NCI-H2171 treated with DMSO at 0.1 percent for 48 hours (cell line): ENCODE data around the gene STPG2.

Experiments
- DNase-seq: peaks from one replicate; lab custom pipeline; 2025; lab: John Stamatoyannopoulos, UW

STPG2 gene

GRCh38 chr4:98093662-98094061, 49.6 kb downstream of the STPG2 start:
- no peak for DNase-seq

GRCh38 chr4:98092833-98093439, 50.3 kb downstream of the STPG2 start:
- DNase-seq: peak; percentile 3

DNA sequence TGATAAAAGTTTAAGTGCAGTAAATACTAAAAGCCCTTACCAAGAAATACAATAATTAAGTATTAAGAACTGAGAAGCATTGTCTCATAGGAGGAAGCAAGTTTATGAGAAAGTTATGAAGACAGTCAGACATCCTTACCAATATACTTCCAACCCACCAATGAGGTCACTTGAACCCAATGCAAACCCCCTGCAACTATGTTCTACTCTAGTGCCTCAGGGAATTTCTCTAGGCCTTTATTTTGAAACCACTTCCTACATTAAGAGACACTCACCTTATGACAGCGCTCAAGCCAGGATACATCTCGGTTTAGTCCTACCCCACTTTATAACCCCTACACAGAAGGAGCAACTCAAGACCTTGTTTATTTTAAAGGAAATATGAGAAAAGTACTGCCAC, 61.3 kb downstream of the STPG2 start:
- DNase-seq: no peak

DNA sequence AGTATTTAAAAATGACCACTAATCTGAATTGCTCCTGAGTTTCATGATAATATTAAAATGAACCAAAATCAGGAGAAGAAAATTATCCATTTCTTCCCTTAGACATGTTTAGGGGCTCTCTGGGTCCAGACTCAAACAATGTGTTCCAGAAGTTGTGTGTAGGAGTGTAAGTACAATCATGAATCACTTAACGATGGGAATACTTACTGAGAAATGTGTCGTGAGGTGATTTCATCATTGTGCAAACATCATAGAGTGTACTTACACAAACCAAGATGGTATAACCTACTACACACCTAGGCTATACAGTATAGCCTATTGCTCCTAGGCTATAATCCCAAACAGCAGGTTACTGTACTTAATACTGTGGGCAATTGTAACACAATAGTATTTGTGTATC, 74.8 kb downstream of the STPG2 start:
- no peak for DNase-seq

GRCh38 chr4:98055800-98056501, 87.3 kb downstream of the STPG2 start:
- no peak for DNase-seq

DNA sequence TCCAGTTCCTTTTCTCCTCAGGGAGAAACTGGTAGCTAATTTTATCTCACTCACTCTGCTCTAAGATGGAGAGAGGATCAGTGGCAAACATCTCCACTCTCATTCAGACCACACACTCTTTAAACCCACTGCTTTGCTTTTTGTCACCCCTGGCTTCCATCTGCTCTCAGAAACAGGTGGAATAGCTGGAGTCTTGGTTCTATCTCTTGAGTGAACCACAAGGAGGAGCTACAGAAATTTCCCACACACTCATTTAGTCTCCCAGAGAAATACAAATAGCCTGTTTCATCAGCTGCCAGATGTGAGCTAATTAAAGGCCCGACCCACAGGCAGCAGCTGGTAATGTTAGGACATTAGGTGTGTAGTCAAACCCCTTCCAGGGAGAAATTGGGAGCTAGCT, 96.6 kb downstream of the STPG2 start:
- peak; percentile 0 for DNase-seq

GRCh38 chr4:98030059-98030458, 113.2 kb downstream of the STPG2 start:
- no peak for DNase-seq

DNA sequence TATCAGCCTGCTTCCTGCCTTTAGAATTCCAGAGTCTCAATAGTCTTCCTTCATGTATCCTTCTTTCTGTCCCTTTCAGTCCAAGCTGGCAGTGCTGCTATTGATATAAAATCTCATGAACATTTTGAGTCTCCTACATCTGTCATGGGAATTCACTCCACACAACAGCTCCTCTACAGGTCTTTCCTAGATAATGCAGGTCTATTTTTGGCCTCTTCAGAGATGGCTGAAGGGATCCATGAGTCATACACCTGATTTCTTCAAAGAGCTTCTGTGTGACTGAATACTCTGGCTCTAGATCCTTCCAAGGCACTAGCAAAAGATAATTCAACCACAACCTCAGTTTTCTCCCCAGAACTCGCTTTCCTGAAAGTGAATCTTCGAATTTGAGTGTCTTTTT, 115.4 kb downstream of the STPG2 start:
- peak; percentile 23 for DNase-seq

GRCh38 chr4:98026362-98026761, 116.9 kb downstream of the STPG2 start:
- no peak for DNase-seq

DNA sequence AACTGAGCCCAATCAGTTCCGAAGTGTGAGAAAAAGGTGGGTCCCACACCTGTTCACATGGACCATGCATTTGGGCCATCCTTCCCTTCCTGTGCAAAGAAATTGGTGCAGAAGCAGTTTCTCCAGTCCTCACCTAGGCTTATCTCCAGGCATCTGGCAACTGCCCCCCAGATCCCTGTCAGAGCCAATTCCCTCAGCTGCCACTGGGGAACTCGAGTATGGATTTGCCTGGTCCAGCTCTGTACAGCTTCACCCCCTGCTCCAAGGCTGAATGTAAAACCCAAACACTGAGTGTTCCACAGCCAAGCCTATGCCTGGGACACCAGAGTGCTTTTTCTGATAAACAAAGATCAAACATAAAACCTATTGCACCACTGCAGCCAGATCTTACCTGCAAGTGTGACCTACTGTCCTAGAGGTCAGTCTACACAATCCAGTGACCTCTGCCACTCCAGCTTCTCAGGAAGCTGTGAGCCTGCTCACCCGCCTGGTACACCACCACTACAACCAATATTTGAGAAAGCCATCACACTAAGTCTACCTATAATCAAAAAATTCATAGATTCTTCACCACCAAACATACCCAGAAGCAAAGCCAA, 136.4 kb downstream of the STPG2 start:
- no peak for DNase-seq

GRCh38 chr4:98006060-98006459, 137.2 kb downstream of the STPG2 start:
- no peak for DNase-seq

- no peak for DNase-seq
Observed at GRCh38 chr4:98000940-98001339, 142.3 kb downstream of the STPG2 start.

- no peak for DNase-seq
Observed at GRCh38 chr4:97998203-97998602, 145.1 kb downstream of the STPG2 start.

- DNase-seq: no peak
Observed at GRCh38 chr4:97994765-97995465, 148.4 kb downstream of the STPG2 start.

DNA sequence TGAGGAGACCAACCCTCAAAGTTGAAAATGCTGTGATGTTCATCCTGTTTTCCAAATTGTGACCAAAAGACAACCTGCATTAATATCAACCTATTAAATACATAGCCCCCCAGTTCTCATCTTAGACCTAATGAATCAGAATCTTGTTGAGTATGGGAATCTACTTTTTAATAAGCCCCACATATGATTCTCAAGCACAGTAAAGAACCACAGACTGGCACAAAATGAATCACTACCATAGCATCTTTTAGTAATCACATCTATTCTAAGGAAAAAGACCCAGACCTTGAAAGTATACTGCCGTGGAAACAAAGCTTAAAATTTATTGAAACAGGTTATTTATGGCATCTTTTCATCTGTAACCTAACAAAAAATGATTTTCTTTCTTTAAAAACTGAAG, 152.9 kb downstream of the STPG2 start:
- DNase-seq: no peak

- peak; percentile 45 for DNase-seq
Observed at GRCh38 chr4:97987019-97987648, 156.1 kb downstream of the STPG2 start.

- DNase-seq: no peak
Observed at GRCh38 chr4:97984545-97985131, 158.6 kb downstream of the STPG2 start.

GRCh38 chr4:97978791-97979488, 164.3 kb downstream of the STPG2 start:
- no peak for DNase-seq

GRCh38 chr4:97953171-97953941, 189.9 kb downstream of the STPG2 start:
- DNase-seq: peak; percentile 0

DNA sequence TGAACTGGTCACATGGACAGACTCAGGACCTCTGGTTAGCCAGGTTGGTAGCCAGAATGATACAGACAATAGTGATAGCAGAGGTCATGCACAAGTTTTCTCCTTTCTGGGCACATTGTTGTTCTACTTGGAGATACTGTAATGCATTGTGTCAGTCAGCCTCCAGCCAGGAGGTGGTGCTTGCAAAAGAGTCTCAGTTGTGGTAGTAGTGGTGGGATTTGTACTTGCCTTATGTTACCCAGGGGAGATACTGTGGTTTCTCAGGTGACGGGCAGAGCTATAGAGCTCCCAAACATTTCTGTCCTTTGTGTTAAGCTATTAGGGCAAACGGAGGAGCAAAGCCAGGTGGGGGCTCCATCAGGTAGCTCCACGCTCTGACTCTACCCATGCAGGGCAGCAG, 190.5 kb downstream of the STPG2 start:
- no peak for DNase-seq

DNA sequence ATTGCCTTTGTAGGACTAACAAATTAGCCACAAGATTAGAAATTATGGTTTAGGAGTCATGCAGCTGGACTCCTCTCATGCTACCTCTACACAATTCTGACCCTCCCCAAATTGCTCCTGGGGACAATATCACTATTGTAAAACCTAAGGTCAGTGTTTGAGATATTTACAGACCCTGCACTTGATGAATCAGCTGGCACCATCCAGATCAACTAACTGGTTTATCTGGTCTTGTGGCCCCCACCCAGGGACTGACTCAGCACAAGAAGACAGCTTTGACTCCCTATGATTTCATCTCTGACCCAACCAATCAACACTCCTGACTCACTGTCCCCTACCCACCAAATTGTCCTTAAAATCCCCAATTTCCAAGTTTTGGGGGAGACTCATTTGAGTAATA, 192.4 kb downstream of the STPG2 start:
- DNase-seq: no peak
